Gastroesophageal sphincter (tissue), 3 donors: ENCODE data around the gene IMMP2L.

Experiments used
- EP300 ChIP-seq: sonication (generic); formaldehyde crosslinking; IDR thresholded peaks from one replicate; pipeline ENCODE4 v1.6.1; 2017; ENCODE audit warnings: antibody characterized with exemption, mild to moderate bottlenecking
- POLR2A ChIP-seq, 2 donors: fragments of 450-650 bp; IDR thresholded peaks; one replicate each; pipeline ENCODE4 v1.6.1; 2017; ENCODE audit warnings: antibody characterized with exemption in 2 of 2, mild to moderate bottlenecking in 2 of 2, moderate library complexity in 1 of 2
- POLR2AphosphoS5 ChIP-seq: sonication (generic); formaldehyde crosslinking; IDR thresholded peaks from one replicate; pipeline ENCODE4 v1.6.1; 2017; ENCODE audit warnings: antibody characterized with exemption
- TF ChIP-seq, protein P1 (sequence below), 4 experiments: fragments of 200-600 bp in 2 of 4; fragments of 450-650 bp in 2 of 4; sonication (generic) in 1 of 4; IDR thresholded peaks; one replicate each; pipeline ENCODE4 v1.5.1; 2017 to 2019; ENCODE audit warnings: antibody characterized with exemption in 4 of 4, mild to moderate bottlenecking in 2 of 4, moderate library complexity in 2 of 4

DNA sequence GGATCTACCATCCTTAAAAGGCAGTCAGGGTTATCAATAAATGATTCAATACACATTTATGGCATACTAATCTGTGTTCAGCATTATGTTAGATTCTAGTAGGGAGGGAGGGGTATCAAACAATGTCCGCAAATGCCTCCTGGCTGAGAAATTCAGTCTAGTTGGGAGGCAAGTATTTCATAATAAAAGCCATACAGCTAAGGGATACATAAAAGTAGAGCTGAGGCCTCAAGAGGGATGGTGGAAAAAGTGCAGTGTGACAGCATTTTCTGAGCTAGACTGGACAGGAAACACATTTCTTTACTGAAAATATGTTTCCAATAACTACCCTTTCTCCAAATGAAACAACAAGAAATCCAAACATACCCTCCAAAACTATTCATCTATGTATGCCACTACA lies 624.1 kb downstream of the IMMP2L start:
- TF ChIP-seq, protein P1, sequence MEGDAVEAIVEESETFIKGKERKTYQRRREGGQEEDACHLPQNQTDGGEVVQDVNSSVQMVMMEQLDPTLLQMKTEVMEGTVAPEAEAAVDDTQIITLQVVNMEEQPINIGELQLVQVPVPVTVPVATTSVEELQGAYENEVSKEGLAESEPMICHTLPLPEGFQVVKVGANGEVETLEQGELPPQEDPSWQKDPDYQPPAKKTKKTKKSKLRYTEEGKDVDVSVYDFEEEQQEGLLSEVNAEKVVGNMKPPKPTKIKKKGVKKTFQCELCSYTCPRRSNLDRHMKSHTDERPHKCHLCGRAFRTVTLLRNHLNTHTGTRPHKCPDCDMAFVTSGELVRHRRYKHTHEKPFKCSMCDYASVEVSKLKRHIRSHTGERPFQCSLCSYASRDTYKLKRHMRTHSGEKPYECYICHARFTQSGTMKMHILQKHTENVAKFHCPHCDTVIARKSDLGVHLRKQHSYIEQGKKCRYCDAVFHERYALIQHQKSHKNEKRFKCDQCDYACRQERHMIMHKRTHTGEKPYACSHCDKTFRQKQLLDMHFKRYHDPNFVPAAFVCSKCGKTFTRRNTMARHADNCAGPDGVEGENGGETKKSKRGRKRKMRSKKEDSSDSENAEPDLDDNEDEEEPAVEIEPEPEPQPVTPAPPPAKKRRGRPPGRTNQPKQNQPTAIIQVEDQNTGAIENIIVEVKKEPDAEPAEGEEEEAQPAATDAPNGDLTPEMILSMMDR (IDR thresholded peaks at IDR 0.05) = no peak
- TF ChIP-seq POLR2A (IDR thresholded peaks at IDR 0.05) (no peak), POLR2AphosphoS5 (no peak), EP300 (no peak)
